Bronchial epithelial cell (primary cell): ENCODE measurements around the gene KRT15. TPM values are rescaled to one million over a fixed set of nuclear protein-coding genes. Genes with fewer than 3 reads are reported as not detected.
A peak's percentile ranks its signal among the peaks of the same experiment; 100 is the strongest.

ENCODE experiments used
- DNase-seq: peaks from one replicate; pipeline ENCODE4 v3.0.0-alpha.2; 2010; ENCODE audit warnings: low read depth
- FAIRE-seq: peaks from 2 replicates; lab custom pipeline; 2011; peaks lifted over from hg19 to GRCh38; lab: Jason Lieb, UNC
- H3K27me3 ChIP-seq: 2 replicates; pipeline ENCODE4 v1.5.1; 2011; ENCODE audit warnings: low read length; ENCODE audit not compliant: control insufficient read depth, insufficient read depth
- H3K36me3 ChIP-seq: 2 replicates; pipeline ENCODE4 v1.5.1; 2011; ENCODE audit warnings: low read length; ENCODE audit not compliant: control insufficient read depth, insufficient read depth
- H3K4me3 ChIP-seq: 2 replicates; pipeline ENCODE4 v1.5.1; 2011; ENCODE audit warnings: mild to moderate bottlenecking, low read depth, low read length, control low read depth
- CTCF ChIP-seq: IDR thresholded peaks from 2 replicates; pipeline ENCODE4 v1.5.1; 2011; ENCODE audit warnings: mild to moderate bottlenecking, moderate library complexity, low read length, control low read depth, inconsistent platforms; ENCODE audit not compliant: insufficient read depth, severe bottlenecking
- total RNA-seq: library from RNA; depleted of rRNA; stranded (reverse); fragments of >200 nt; gene quantifications from 2 replicates; pipeline ENCODE4 v1.2.1, GENCODE V29; 2014

KRT15 gene
- total RNA-seq, 1 donor from 2014 or later, result 67.9 TPM

GRCh38 chr17:41547921-41548843, 29.5 kb upstream of the KRT15 start:
- FAIRE-seq, result peak; percentile 99
- Histone ChIP-seq H3K4me3 (peak overlapping the region; percentile 15), H3K27me3 (no peaks in the 10 kb centered on the region), H3K36me3 (no peaks in the 10 kb centered on the region)
- TF ChIP-seq CTCF, result no peak
- DNase-seq, result peak; percentile 99

- no peak for FAIRE-seq
- Histone ChIP-seq H3K4me3 (no peak overlapping the region), H3K27me3 (no peaks in the 10 kb centered on the region), H3K36me3 (no peaks in the 10 kb centered on the region)
- DNase-seq, result no peak
- no peak for TF ChIP-seq CTCF
These were observed 28.7 kb upstream of the KRT15 start for GRCh38 chr17:41547378-41547841.

- FAIRE-seq (no peak), DNase-seq (no peak)
- Histone ChIP-seq H3K27me3 (no peaks in the 10 kb centered on the region), H3K4me3 (no peak overlapping the region), H3K36me3 (no peaks in the 10 kb centered on the region)
- TF ChIP-seq CTCF, result no peak
These were observed 28.1 kb upstream of the KRT15 start for GRCh38 chr17:41546819-41547218.

- no peak for TF ChIP-seq CTCF
- H3K4me3 ChIP-seq, result no peak overlapping the region
- FAIRE-seq (no peak), DNase-seq (no peak)
- H3K36me3 ChIP-seq, result no peaks in the 10 kb centered on the region
- no peaks in the 10 kb centered on the region for H3K27me3 ChIP-seq
These were observed 27.2 kb upstream of the KRT15 start for GRCh38 chr17:41545829-41546410.

- Histone ChIP-seq H3K36me3 (no peaks in the 10 kb centered on the region), H3K4me3 (no peak overlapping the region), H3K27me3 (no peaks in the 10 kb centered on the region)
- FAIRE-seq, result peak; percentile 23
- no peak for DNase-seq
- no peak for TF ChIP-seq CTCF
These were observed 26.2 kb upstream of the KRT15 start for GRCh38 chr17:41544935-41545334.
